Hepatocyte (in vitro differentiated cells): ENCODE data around the gene B4GALT5. TPM values are rescaled to one million over a fixed set of nuclear protein-coding genes. Genes with fewer than 3 reads are reported as not detected.

Experiments used
- DNase-seq: peaks from one replicate; pipeline ENCODE4 v3.0.0-alpha.2; 2016; ENCODE audit warnings: low spot score
- H2AFZ ChIP-seq: fragments of 200-600 bp; sonication (generic); 2 replicates; pipeline ENCODE4 v1.6.0; 2016; ENCODE audit warnings: antibody characterized with exemption, mild to moderate bottlenecking
- H3K27ac ChIP-seq: fragments of 200-600 bp; sonication (generic); 2 replicates; pipeline ENCODE4 v1.5.1; 2016; ENCODE audit warnings: mild to moderate bottlenecking
- H3K27me3 ChIP-seq: fragments of 200-600 bp; sonication (generic); 2 replicates; pipeline ENCODE4 v1.6.1; 2016
- H3K36me3 ChIP-seq: fragments of 200-600 bp; sonication (generic); replicated peaks from 2 replicates; pipeline ENCODE4 v1.5.1; 2016; ENCODE audit warnings: low read depth; ENCODE audit not compliant: insufficient read depth
- H3K4me1 ChIP-seq: fragments of 200-600 bp; sonication (generic); 2 replicates; pipeline ENCODE4 v1.5.1; 2016; ENCODE audit warnings: mild to moderate bottlenecking, moderate library complexity; ENCODE audit not compliant: insufficient read depth
- H3K4me2 ChIP-seq: fragments of 200-600 bp; sonication (generic); 2 replicates; pipeline ENCODE4 v1.6.0; 2016
- H3K4me3 ChIP-seq: fragments of 200-600 bp; sonication (generic); 2 replicates; pipeline ENCODE4 v1.5.1; 2016; ENCODE audit warnings: mild to moderate bottlenecking
- H3K79me2 ChIP-seq: fragments of 200-600 bp; sonication (generic); 2 replicates; pipeline ENCODE4 v1.6.0; 2017; ENCODE audit warnings: mild to moderate bottlenecking
- H3K9me2 ChIP-seq: fragments of 200-600 bp; sonication (generic); replicated peaks from 2 replicates; pipeline ENCODE4 v1.6.0; 2017; ENCODE audit warnings: mild to moderate bottlenecking; ENCODE audit not compliant: insufficient read depth
- H3K9me3 ChIP-seq: fragments of 200-600 bp; sonication (generic); 2 replicates; pipeline ENCODE4 v1.5.1; 2016; ENCODE audit warnings: low read depth, mild to moderate bottlenecking
- H4K20me1 ChIP-seq: fragments of 200-600 bp; sonication (generic); 2 replicates; pipeline ENCODE4 v1.6.0; 2016; ENCODE audit warnings: mild to moderate bottlenecking; ENCODE audit not compliant: insufficient read depth, poor library complexity, severe bottlenecking
- EZH2 ChIP-seq: fragments of 200-600 bp; sonication (generic); IDR thresholded peaks from 2 replicates; pipeline ENCODE4 v1.6.1; 2016; ENCODE audit warnings: antibody characterized with exemption, mild to moderate bottlenecking, borderline replicate concordance
- EZH2phosphoT487 ChIP-seq: fragments of 200-600 bp; sonication (generic); IDR thresholded peaks from one replicate; pipeline ENCODE4 v1.6.1; 2018; ENCODE audit warnings: antibody characterized with exemption, mild to moderate bottlenecking, low read depth, moderate library complexity; ENCODE audit not compliant: unreplicated experiment, severe bottlenecking
- WGBS: methylation state at CpG from one replicate; pipeline ENCODE4 v1.1.6; 2016; ENCODE audit warnings: low lambda C conversion rate; ENCODE audit errors: missing lambda C conversion rate; 5-methylcytosine and 5-hydroxymethylcytosine counted together
- polyA plus RNA-seq: library from polyadenylated mRNA; unstranded; fragments of >200 nt; fragmentation: Nextera tagmentation; extraction: Ambion mirVana; gene quantifications from 2 replicates; pipeline ENCODE4 v1.2.1, GENCODE V29; 2016
- total RNA-seq: library from RNA; depleted of rRNA; stranded (reverse); fragments of >200 nt; gene quantifications from 2 replicates; pipeline ENCODE4 v1.2.3, GENCODE V29; 2014
- TF ChIP-seq, protein P1 (sequence below): fragments of 200-600 bp; sonication (generic); IDR thresholded peaks from 2 replicates; pipeline ENCODE4 v1.5.1; 2016; ENCODE audit warnings: antibody characterized with exemption, mild to moderate bottlenecking; ENCODE audit not compliant: poor library complexity

The B4GALT5 gene
- total and polyA plus RNA-seq, 2 experiments from 2014 or later: 12.9 to 41.8 TPM

DNA sequence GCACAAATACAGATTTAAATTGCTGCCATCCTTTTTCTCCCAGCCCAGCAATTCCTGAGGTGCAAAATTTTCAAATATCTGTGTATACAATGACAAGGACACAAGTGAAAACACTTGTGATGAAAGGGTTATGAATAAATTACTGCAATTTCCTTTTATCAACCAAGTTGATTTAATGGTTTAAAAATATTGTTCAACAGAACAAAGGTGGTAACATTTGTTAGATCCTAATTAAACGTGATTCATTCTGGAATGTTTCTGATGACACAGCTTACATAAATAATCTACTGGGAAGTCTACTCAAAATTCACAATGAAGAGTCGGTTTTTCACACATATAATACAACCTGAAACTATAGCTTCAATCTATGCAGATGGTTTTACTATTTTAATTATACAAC is 17.1 kb downstream of the B4GALT5 start:
- 90% methylated on average over 2 of the region's 2 CpGs for WGBS
- H3K36me3 ChIP-seq: no peaks in the 10 kb centered on the region
- no peaks in the 10 kb centered on the region for H3K9me2 ChIP-seq
- no peak overlapping the region for H2AFZ ChIP-seq
- H3K9me3 ChIP-seq: no peaks in the 10 kb centered on the region
- H3K27me3 ChIP-seq: no peaks in the 10 kb centered on the region
- no peak for DNase-seq
- peaks cover 28% of the 10 kb centered on the region for H3K4me1 ChIP-seq
- peaks cover 50% of the 10 kb centered on the region for H4K20me1 ChIP-seq
- peak overlapping the region; percentile 14 for H3K27ac ChIP-seq
- TF ChIP-seq EZH2phosphoT487 (no peak), EZH2 (no peak)
- TF ChIP-seq, protein P1, sequence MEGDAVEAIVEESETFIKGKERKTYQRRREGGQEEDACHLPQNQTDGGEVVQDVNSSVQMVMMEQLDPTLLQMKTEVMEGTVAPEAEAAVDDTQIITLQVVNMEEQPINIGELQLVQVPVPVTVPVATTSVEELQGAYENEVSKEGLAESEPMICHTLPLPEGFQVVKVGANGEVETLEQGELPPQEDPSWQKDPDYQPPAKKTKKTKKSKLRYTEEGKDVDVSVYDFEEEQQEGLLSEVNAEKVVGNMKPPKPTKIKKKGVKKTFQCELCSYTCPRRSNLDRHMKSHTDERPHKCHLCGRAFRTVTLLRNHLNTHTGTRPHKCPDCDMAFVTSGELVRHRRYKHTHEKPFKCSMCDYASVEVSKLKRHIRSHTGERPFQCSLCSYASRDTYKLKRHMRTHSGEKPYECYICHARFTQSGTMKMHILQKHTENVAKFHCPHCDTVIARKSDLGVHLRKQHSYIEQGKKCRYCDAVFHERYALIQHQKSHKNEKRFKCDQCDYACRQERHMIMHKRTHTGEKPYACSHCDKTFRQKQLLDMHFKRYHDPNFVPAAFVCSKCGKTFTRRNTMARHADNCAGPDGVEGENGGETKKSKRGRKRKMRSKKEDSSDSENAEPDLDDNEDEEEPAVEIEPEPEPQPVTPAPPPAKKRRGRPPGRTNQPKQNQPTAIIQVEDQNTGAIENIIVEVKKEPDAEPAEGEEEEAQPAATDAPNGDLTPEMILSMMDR: no peak
- H3K79me2 ChIP-seq: peaks cover 100% of the 10 kb centered on the region
- H3K4me2 ChIP-seq: no peak overlapping the region
- no peak overlapping the region for H3K4me3 ChIP-seq

DNA sequence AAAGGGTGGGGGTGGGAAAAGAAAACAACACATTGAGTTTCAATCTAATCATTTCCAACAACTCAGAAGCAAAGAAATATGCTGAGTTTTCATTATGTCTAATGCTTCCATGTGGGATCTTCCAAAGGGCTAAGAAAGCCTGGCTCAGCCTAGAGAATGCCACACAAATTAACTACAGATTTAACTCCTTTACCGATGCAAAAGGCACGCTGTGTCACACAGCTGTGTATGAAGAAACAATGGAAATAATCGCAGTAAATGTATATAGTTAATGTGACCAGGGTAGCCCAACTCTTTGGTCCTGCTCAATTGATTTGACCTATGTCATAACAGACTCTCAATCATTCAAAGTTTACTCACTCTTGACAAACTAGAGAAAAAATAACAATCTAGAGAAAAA is 17.8 kb downstream of the B4GALT5 start:
- H3K4me3 ChIP-seq: no peak overlapping the region
- 81% methylated on average over 3 of the region's 3 CpGs for WGBS
- H3K27me3 ChIP-seq: no peaks in the 10 kb centered on the region
- H3K36me3 ChIP-seq: no peaks in the 10 kb centered on the region
- no peak overlapping the region for H2AFZ ChIP-seq
- peaks cover 32% of the 10 kb centered on the region for H3K4me1 ChIP-seq
- no peak for TF ChIP-seq EZH2
- TF ChIP-seq, protein P1: no peak
- TF ChIP-seq EZH2phosphoT487: no peak
- peaks cover 45% of the 10 kb centered on the region for H4K20me1 ChIP-seq
- H3K9me2 ChIP-seq: no peaks in the 10 kb centered on the region
- H3K79me2 ChIP-seq: peaks cover 98% of the 10 kb centered on the region
- DNase-seq: no peak
- no peak overlapping the region for H3K4me2 ChIP-seq
- no peaks in the 10 kb centered on the region for H3K9me3 ChIP-seq
- H3K27ac ChIP-seq: no peak overlapping the region

DNA sequence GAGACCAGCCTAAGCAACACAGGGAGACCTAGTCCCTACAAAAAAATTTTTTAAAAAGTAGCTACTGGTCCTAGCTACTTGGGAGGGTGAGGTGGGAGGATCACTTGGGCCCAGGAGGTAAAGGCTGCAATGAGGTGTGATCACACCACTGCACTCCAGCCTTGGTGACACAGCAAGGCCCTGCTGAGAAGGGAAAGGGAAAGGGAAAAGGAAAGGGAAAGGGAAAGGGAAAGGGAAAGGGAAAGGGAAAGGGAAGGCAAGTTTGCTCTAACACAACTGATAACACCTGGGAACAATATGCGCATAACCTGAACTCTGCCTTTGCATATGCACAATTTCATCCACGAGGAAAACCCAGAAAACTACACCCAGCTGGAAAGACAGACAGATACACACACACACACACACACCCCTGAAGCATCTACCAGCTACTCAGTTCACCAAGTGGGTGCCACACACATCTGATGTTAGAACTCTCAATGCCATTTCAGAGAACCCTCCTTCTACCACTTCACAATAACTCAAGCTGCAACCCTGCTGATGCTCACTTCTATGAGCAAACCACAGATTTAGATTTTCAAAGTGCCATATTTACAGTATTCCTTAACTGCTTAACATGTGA is 19.1 kb downstream of the B4GALT5 start:
- peaks cover 37% of the 10 kb centered on the region for H4K20me1 ChIP-seq
- H3K36me3 ChIP-seq: no peaks in the 10 kb centered on the region
- DNase-seq: no peak
- TF ChIP-seq, protein P1: no peak
- TF ChIP-seq EZH2phosphoT487 (no peak), EZH2 (no peak)
- H3K9me3 ChIP-seq: no peaks in the 10 kb centered on the region
- peak overlapping the region; percentile 26 for H3K27ac ChIP-seq
- peaks cover 97% of the 10 kb centered on the region for H3K79me2 ChIP-seq
- 67% methylated on average over 2 of the region's 2 CpGs for WGBS
- H2AFZ ChIP-seq: no peak overlapping the region
- peaks cover 32% of the 10 kb centered on the region for H3K4me1 ChIP-seq
- H3K27me3 ChIP-seq: no peaks in the 10 kb centered on the region
- no peak overlapping the region for H3K4me3 ChIP-seq
- H3K4me2 ChIP-seq: no peak overlapping the region
- no peaks in the 10 kb centered on the region for H3K9me2 ChIP-seq
